Activated T-helper 17 cell treated with anti-CD3 and anti-CD28 coated beads, Interleukin-2, amount 50 U/mL, for 72 hours (primary cell): Measurements from ENCODE around the gene GMEB2. TPM values are rescaled to one million over a fixed set of nuclear protein-coding genes. Genes with fewer than 3 reads are reported as not detected.
A peak's percentile ranks its signal among the peaks of the same experiment; 100 is the strongest.
"Not testable (repeated sequence)": the region's sequence is repeated elsewhere in the genome, so short reads cannot be mapped to it uniquely, and the experiment has no call there.

Experiments used
- ATAC-seq: fragments of 150-1000 bp; cut with Tn5 transposase; replicated peaks from 2 replicates; pipeline ENCODE4 v1.10.0; 2021; ENCODE audit warnings: mild to moderate bottlenecking, moderate library complexity
- H3K27ac Mint-ChIP-seq: one replicate; pipeline ENCODE4 v1.8.0; 2022; ENCODE audit warnings: mixed read lengths
- H3K27me3 Mint-ChIP-seq: one replicate; pipeline ENCODE4 v1.8.0; 2022; ENCODE audit warnings: mixed read lengths
- H3K36me3 Mint-ChIP-seq: one replicate; pipeline ENCODE4 v1.8.0; 2022; ENCODE audit warnings: low read depth, mild to moderate bottlenecking, mixed read lengths
- H3K4me1 Mint-ChIP-seq: one replicate; pipeline ENCODE4 v1.8.0; 2022; ENCODE audit warnings: mixed read lengths
- H3K4me3 Mint-ChIP-seq: one replicate; pipeline ENCODE4 v1.8.0; 2022; ENCODE audit warnings: mild to moderate bottlenecking, mixed read lengths
- H3K9me3 Mint-ChIP-seq: one replicate; pipeline ENCODE4 v1.8.0; 2022; ENCODE audit warnings: mixed read lengths
- total RNA-seq, 2 donors: library from RNA; stranded (reverse); gene quantifications; one replicate each; pipeline ENCODE4 v1.2.3, GENCODE V29; 2022

GMEB2 gene, protein sequence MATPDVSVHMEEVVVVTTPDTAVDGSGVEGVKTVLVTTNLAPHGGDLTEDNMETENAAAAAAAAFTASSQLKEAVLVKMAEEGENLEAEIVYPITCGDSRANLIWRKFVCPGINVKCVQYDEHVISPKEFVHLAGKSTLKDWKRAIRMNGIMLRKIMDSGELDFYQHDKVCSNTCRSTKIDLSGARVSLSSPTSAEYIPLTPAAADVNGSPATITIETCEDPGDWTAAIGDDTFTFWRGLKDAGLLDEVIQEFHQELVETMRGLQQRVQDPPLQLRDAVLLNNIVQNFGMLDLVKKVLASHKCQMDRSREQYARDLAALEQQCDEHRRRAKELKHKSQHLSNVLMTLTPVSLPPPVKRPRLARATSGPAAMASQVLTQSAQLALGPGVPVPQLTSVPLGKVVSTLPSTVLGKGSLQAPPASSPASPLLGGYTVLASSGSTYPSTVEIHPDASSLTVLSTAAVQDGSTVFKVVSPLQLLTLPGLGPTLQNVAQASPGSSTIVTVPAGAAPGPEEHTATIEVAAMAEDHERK
- total RNA-seq: 10 to 100 TPM; 11.5 to 19.6 TPM

DNA sequence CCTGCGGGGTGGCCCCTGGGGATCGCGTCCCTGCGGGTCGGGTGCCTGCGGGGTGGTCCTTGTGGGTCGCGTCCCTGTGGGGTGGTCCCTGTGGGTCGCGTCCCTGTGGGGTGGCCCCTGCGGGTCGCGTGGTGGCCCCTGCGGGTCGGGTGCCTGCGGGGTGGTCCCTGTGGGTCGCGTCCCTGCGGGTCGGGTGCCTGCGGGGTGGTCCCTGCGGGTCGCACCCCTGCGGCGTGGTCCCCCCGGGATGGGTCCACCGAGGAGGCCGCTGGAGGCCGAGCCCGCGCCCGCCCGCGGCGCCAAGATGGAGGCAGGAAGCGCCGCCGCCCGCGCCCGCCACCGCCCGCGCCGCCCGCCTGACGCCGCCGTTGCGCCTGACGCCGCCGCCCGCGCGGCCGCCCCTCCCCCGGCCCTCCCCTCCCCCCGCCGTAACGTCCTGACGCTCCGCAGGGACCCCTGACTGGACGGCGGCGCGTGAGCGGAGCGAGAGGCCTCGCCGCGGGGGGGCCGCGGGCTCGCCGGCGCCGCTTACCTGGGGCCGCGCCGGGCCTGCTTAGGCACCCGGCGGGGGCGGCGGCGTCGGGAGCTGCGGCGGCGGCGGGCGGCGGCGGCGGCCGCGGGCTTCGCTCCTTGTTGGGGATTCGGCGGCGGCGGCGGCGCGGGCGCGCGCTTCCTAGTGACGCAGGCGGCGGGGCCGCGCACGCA is at the start of gene GMEB2:
TSS of gene GMEB2 (minus strand) at position 678 of the 705 bp plus-strand sequence. CDS start 7,704 bp downstream, outside the sequence.
- Mint-ChIP-seq H3K27ac (peak within 1 kb of the TSS; percentile 92), H3K36me3 (peaks cover 24% of the 10 kb centered on the region), H3K9me3 (no peaks in the 10 kb centered on the region), H3K4me3 (peak within 1 kb of the TSS; percentile 87), H3K4me1 (peaks cover 18% of the 10 kb centered on the region), H3K27me3 (no peaks in the 10 kb centered on the region)
- ATAC-seq: peak; percentile 58

GRCh38 chr20:63675681-63676368 is 48.9 kb upstream of the GMEB2 start:
- Mint-ChIP-seq H3K4me3 (no peak overlapping the region), H3K4me1 (no peaks in the 10 kb centered on the region), H3K27me3 (no peaks in the 10 kb centered on the region), H3K27ac (no peak overlapping the region), H3K36me3 (peaks cover 49% of the 10 kb centered on the region), H3K9me3 (no peaks in the 10 kb centered on the region)
- no peak for ATAC-seq

GRCh38 chr20:63673951-63674350 is 47.0 kb upstream of the GMEB2 start:
- H3K27ac Mint-ChIP-seq: no peak overlapping the region
- no peak for ATAC-seq
- peaks cover 54% of the 10 kb centered on the region for H3K36me3 Mint-ChIP-seq
- H3K27me3 Mint-ChIP-seq: no peaks in the 10 kb centered on the region
- no peaks in the 10 kb centered on the region for H3K4me1 Mint-ChIP-seq
- H3K4me3 Mint-ChIP-seq: no peak overlapping the region
- no peaks in the 10 kb centered on the region for H3K9me3 Mint-ChIP-seq

DNA sequence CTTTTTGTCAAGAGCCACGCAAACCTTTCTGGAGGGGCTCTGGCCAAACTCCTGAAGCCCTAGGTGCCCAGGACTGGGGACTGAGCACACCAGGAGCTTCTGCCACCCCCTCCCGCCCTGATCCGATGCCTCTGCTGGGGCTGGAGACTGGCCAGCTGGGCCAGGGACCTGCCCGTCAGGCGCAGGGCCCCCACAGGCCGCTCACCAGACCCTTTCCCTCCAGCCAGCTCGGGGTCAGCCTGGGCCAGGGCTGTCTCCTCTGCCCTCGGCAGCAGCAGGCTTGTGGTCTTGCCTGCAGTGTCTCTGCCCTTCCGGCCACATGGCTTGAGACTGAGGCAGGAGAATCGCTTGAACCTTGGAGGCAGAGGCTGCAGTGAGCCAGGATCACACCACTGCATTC is 45.8 kb upstream of the GMEB2 start:
- ATAC-seq: no peak

DNA sequence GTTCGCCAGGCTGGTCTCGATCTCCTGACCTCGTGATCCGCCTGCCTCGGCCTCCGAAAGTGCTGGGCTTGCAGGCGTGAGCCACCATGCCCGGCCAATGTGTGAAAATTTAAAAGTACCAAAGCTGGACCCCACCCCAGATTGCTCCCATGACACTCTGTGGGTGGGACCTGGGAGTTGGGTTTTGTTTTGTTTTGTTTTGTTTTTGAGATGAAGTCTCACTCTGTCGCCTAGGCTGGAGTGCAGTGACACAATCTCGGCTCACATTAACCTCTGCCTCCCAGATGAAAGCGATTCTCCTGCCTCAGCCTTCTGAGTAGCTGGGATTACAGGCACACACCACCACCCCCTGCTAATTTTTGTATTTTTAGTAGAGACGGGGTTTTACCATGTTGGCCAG is 44.8 kb upstream of the GMEB2 start:
- H3K27me3 Mint-ChIP-seq, H3K9me3 Mint-ChIP-seq, ATAC-seq, H3K27ac Mint-ChIP-seq, H3K4me3 Mint-ChIP-seq, H3K4me1 Mint-ChIP-seq: not testable (repeated sequence)
- peaks cover 62% of the 10 kb centered on the region for H3K36me3 Mint-ChIP-seq

More for the DNA sequence above, 45.8 kb upstream of the GMEB2 start:
- no peaks in the 10 kb centered on the region for H3K9me3 Mint-ChIP-seq
- H3K4me3 Mint-ChIP-seq: no peak overlapping the region
- H3K36me3 Mint-ChIP-seq: peaks cover 58% of the 10 kb centered on the region
- H3K4me1 Mint-ChIP-seq: no peaks in the 10 kb centered on the region
- no peak overlapping the region for H3K27ac Mint-ChIP-seq
- no peaks in the 10 kb centered on the region for H3K27me3 Mint-ChIP-seq

DNA sequence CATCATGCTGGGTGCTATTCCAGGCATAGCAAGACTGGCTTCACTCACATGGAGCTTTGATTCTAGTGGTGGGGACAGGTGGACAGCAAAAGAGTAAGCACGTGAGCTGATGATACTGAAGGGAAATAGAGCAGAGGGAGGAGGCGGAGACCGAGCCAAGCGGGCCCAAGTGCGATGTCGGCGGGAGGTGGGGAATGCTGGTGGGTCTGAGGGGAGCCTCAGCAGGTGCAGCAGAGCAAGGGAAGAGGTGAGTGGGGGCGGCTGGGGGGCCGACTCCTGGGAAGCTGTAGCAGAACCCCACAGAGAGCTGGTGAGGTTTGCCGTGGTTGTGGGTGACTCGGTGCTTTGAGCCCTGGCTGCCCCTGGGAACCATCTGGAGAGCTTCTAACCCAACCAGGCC is 41.5 kb upstream of the GMEB2 start:
- no peak overlapping the region for H3K4me3 Mint-ChIP-seq
- ATAC-seq: no peak
- H3K9me3 Mint-ChIP-seq: no peaks in the 10 kb centered on the region
- peaks cover 43% of the 10 kb centered on the region for H3K36me3 Mint-ChIP-seq
- no peak overlapping the region for H3K27ac Mint-ChIP-seq
- no peaks in the 10 kb centered on the region for H3K27me3 Mint-ChIP-seq
- no peaks in the 10 kb centered on the region for H3K4me1 Mint-ChIP-seq

GRCh38 chr20:63667858-63668257 is 41.0 kb upstream of the GMEB2 start:
- no peak overlapping the region for H3K27ac Mint-ChIP-seq
- H3K9me3 Mint-ChIP-seq: no peaks in the 10 kb centered on the region
- ATAC-seq: no peak
- H3K36me3 Mint-ChIP-seq: peaks cover 43% of the 10 kb centered on the region
- H3K4me1 Mint-ChIP-seq: no peaks in the 10 kb centered on the region
- no peak overlapping the region for H3K4me3 Mint-ChIP-seq
- H3K27me3 Mint-ChIP-seq: no peaks in the 10 kb centered on the region

DNA sequence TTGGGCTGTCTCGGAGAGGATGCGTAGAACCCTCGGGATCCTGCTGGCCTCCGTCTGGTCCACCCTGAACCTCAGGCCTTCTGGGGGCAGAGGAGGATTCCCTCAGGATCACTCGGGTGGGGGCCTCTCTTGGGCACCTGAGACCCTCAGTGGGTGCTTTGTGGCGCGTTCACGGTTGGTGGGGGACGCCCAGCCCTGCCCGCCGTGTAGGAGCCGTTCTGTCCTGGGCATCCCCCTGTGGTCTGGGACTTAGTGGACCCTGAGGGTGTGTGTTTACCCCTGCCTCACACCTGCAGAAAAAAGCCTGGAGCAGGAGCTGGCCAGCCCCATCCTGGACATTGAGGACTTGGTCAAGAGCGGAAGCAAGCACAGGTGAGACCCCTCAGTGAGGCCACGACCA is 38.8 kb upstream of the GMEB2 start:
- Mint-ChIP-seq H3K4me3 (no peak overlapping the region), H3K27me3 (no peaks in the 10 kb centered on the region), H3K4me1 (no peaks in the 10 kb centered on the region), H3K36me3 (peaks cover 47% of the 10 kb centered on the region), H3K9me3 (no peaks in the 10 kb centered on the region), H3K27ac (no peak overlapping the region)
- no peak for ATAC-seq

GRCh38 chr20:63664861-63665594 is 38.1 kb upstream of the GMEB2 start:
- Mint-ChIP-seq H3K4me1 (no peaks in the 10 kb centered on the region), H3K27me3 (no peaks in the 10 kb centered on the region), H3K36me3 (peaks cover 54% of the 10 kb centered on the region), H3K9me3 (no peaks in the 10 kb centered on the region), H3K27ac (no peak overlapping the region), H3K4me3 (no peak overlapping the region)
- no peak for ATAC-seq

- no peak overlapping the region for H3K27ac Mint-ChIP-seq
- no peak for ATAC-seq
- H3K9me3 Mint-ChIP-seq: no peaks in the 10 kb centered on the region
- no peak overlapping the region for H3K4me3 Mint-ChIP-seq
- H3K27me3 Mint-ChIP-seq: no peaks in the 10 kb centered on the region
- H3K4me1 Mint-ChIP-seq: no peaks in the 10 kb centered on the region
- peaks cover 60% of the 10 kb centered on the region for H3K36me3 Mint-ChIP-seq
Measured at GRCh38 chr20:63664143-63664851, 37.4 kb upstream of the GMEB2 start.

DNA sequence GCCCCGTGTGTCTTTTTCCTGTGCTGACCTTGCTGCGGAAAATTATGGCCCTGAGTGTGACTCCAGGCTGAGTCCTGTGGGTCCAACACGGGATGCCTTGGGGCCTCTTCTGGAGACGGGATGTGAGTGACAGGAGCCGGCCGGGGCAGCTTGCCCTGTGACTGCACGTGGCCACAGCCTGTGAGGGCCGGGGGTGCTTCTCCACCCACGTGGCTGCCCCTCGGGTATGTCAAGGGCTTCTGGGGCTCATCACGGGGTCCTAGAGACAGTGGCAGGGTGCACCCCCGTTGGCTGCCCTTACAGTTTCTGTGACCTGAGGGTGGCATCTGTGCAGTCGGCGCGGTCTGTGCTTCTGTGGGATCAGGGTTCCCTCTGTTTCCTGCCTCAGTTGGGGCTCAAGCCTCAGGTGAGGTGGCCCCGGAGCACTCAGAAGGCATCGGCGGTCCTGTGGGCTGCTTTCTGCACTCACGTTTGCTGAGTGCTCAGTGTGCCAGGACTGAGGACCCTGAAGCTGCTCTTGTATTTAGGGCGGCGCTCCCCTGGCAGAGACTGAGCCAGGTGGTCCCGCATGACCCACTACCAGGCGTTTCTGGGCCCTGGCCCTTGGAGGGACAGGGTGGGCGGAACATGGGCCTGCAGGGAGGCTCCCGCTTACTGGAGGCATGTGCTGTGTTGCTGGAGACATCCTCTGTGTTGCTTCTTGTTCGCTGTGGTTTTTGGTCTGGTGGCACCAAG is 36.6 kb upstream of the GMEB2 start:
- H3K9me3 Mint-ChIP-seq: no peaks in the 10 kb centered on the region
- H3K36me3 Mint-ChIP-seq: peaks cover 60% of the 10 kb centered on the region
- peaks cover 2% of the 10 kb centered on the region for H3K4me1 Mint-ChIP-seq
- no peak overlapping the region for H3K27ac Mint-ChIP-seq
- H3K4me3 Mint-ChIP-seq: no peak overlapping the region
- no peak for ATAC-seq
- no peaks in the 10 kb centered on the region for H3K27me3 Mint-ChIP-seq

DNA sequence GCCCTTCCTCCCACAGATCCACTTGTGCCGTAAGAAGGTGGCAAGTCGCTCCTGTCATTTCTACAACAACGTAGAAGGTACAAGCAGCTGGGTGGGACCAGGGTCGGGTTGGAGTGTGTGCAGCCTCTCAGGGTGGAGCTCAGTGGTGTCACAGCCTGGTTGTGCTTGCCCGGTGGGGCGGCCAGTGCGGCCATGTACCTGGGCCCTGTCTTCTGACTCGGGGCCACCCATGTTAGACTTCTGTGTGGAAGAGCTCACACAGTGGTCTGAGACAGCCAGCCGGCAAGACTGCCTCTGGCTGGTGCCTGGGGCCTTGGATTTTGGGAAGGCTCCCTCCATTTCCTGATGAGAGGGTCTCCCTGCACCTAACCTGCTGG is 35.9 kb upstream of the GMEB2 start:
- H3K4me3 Mint-ChIP-seq: no peak overlapping the region

More for the DNA sequence above, 35.9 kb upstream of the GMEB2 start:
- no peak for ATAC-seq
- Mint-ChIP-seq H3K9me3 (no peaks in the 10 kb centered on the region), H3K4me1 (peaks cover 5% of the 10 kb centered on the region), H3K36me3 (peaks cover 59% of the 10 kb centered on the region), H3K27ac (no peak overlapping the region), H3K27me3 (no peaks in the 10 kb centered on the region)
